HG03060 (cell line): ENCODE results near the gene TOP2A.

ENCODE experiments used
- ATAC-seq: cut with Tn5 transposase; IDR thresholded peaks from one replicate; pipeline ENCODE4 v1.9.1; 2021; ENCODE audit warnings: low read depth, moderate number of reproducible peaks; ENCODE audit not compliant: unreplicated experiment

Gene TOP2A

GRCh38 chr17:40454613-40454995 is 36.9 kb upstream of the TOP2A start:
- ATAC-seq, result no peak

GRCh38 chr17:40453881-40454612 is 36.4 kb upstream of the TOP2A start:
- ATAC-seq, result no peak

DNA sequence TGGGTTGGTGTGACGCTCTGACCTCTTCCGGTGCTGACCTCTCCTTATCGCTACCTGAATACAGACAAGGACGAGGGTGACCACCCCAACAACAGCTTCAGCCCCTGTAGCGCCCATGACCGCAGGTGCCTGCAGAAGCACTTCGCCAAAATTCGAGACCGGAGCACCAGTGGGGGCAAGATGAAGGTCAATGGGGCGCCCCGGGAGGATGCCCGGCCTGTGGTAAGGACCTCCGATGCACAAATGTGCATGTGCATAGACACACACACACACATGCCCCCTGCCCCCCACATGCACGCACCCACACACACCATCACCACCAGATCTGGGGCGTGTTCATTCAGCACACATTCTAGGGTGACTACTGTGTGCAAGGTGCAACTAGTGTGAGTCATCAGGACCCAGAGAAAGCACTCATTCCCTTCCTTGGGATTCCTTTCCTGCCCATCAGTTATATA is 35.3 kb upstream of the TOP2A start:
- no peak for ATAC-seq

GRCh38 chr17:40452216-40452787 is 34.6 kb upstream of the TOP2A start:
- ATAC-seq, result no peak

DNA sequence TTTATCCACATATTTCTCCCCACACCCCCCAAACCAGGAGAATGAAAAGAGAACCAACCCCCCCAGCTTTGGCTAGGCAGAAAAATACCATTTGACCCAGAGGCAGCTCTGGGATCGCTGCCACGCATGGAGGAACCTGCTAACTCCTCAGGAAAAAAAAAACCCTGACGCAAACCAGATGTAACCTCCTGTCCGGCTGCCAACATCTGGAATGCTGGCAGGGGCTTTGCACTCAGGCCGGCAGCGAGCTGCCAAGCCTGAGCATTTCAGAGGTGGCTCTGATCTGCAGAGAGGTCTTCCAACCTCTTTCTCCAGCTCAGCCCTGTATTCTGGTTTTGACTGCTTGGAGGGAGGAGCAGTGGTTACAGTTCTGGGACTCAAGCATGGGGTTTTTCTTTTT is 33.7 kb upstream of the TOP2A start:
- no peak for ATAC-seq

GRCh38 chr17:40450175-40450574 is 32.5 kb upstream of the TOP2A start:
- no peak for ATAC-seq

DNA sequence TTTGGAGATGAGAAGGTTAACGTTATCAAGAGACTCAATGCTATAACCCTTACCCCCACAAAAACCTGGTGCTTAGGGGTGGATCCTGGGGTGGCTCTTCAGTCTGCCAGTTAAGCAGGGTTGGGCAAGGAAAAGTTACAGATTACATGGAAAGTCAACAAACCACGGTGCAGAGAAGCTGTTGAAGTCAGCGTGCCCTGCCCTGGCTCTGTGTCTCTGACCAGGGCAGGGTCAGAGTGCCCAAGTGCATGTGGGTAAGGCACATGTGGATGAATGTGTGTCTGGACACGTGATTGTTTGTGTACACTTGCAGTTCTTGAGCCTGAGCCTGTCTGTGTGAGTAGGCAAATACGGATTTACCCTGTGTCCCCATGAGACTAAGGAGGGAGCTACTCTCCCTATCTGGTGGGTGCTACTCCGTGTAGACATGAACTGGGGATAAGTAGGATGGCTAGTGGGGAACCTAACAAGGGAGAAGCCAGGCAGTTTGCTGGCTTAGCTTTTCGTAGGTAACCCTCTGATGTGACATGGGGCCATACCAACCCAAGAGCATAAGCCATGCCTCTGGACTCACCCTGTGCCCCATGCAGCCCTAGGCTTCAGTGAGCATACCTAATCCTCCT is 31.1 kb upstream of the TOP2A start:
- no peak for ATAC-seq

DNA sequence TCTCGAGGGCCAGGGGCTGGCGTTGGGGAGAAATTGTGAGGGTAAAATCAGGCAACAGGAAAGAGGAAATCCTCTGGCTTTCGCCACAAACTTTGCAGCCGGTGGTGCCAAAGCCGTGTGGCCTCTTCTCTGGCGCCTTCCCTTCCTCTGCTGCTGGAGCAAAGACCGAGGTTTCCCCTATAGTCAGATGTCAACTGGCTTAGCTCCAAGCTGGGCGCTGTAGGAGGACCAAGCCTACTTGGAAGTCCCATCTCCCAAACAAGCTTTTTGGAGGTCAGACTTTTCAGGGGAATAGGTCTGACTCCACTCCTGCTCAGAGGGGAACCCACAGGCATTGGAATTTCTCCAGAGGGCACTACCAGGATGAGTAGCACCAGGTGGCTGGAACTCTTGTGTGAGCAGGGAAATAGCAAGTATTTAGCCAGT is 30.5 kb upstream of the TOP2A start:
- no peak for ATAC-seq

DNA sequence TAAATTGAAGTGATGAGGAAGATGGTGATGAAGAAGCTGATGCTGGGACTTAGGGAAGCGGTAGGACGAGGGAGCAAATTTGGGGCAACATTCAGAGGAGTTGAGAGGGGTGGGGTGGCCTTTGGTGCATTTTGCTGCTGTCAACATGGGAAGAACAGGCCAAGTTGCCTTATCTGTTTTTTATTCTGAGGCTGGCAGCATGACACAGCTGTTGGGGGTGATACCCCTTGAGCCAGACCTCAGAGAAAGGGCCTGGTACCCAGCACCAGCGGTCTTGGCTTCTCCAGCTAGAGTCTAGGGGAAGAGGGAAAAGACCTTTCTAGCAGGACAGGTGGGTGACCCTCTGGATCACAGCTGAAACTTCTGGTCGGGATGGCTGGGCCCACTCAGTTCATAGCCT is 30.1 kb upstream of the TOP2A start:
- no peak for ATAC-seq

- no peak for ATAC-seq
Observed at GRCh38 chr17:40447148-40447644, 29.5 kb upstream of the TOP2A start.

GRCh38 chr17:40445751-40446468 is 28.2 kb upstream of the TOP2A start:
- ATAC-seq, result no peak

- no peak for ATAC-seq
Observed at GRCh38 chr17:40443988-40444899, 26.5 kb upstream of the TOP2A start.

- ATAC-seq, result no peak
Observed at GRCh38 chr17:40443196-40443987, 25.7 kb upstream of the TOP2A start, which contains the start of gene IGFBP4. Gene IGFBP4 (plus strand): TSS chr17:40443450. CDS start chr17:40443736, 286 bp downstream.

- ATAC-seq, result no peak
Observed at GRCh38 chr17:40442392-40443195, 24.9 kb upstream of the TOP2A start.

DNA sequence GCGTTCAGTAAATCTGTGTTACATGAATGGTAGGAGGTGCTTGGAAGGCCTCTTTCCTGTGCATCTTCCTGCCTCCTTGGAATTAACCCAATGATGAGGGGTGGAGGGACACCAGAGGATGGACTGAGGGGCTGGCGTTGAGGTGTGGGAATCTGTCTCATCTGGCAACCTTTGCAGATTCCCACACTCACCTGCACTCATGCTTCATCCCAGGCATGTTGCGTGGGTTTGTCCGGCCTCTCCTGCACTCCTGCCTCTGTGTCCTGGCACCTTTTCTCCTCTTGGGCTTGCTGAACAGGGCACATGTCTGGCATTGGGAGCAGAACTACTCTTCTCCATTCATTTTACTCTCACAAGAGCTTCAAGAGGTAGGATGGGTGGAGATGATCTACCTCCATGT is 22.5 kb upstream of the TOP2A start:
- no peak for ATAC-seq

DNA sequence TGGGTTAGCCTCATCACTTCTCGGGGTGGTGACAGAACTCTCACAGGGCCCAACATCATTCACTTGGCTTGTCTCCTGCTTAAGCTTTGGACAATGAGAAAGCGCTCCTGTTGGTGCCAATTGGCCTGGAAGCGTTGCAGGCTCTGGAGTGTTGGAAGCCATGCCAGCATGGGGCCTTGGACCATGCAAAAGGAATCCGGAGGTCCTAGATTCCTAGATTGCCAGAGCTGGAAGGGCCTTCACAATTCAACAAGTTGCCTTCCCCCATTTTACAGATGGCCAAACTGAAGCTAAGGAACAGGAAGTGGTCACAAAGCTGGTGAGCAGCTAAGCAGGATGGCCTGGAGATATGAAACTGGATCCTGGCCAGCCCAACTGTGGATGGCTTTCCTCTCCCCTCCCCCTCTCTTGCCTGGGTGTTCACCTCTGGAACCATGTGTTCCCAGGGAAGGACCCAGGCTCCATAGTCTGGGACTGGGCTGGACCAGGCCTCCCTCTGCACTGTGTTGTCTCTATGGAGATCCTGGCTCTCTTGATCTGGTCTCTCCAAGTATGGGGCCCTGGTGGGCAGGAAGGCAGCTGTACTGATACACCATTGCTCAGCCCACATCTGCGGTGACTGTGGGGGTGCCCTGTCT is 19.5 kb upstream of the TOP2A start:
- ATAC-seq, result no peak

DNA sequence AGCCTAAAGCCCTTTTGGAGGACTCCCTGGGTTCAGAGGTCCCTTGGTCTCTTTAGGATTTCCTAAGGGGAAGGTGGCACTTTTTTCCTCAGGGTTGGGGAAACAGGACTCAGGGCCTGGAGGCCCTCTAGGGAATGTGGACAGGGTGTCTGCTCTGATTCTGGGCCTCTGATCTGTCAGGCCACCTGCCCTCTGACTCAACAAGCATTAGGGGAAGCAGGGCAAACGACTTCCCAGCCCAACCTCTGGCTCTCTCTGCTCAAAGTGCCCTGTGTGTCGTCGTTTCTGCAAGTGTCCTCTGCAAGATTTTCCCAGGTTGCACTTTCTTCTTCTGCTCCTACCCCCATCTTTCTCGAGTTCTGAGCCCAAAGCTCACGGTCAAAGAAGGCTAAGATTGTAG is 18.9 kb upstream of the TOP2A start:
- ATAC-seq, result no peak
